Spleen (tissue), 11 donors: Measurements from ENCODE around the gene NLGN4X. TPM values are rescaled to one million over a fixed set of nuclear protein-coding genes. Genes with fewer than 3 reads are reported as not detected.

Experiments used
- DNase-seq: peaks from one replicate; pipeline ENCODE4 v3.0.0-alpha.2; 2020
- H3K27ac ChIP-seq, 8 donors: fragments of 200-600 bp; sonication (generic) in 7 of 8; 1 replicate in 4 of 8; 2 replicates in 4 of 8; pipeline versions ENCODE4 v1.5.0 to v1.8.0; 2016 to 2021; ENCODE audit warnings: inconsistent platforms in 4 of 8, mild to moderate bottlenecking in 4 of 8, moderate library complexity in 1 of 8
- H3K27me3 ChIP-seq, 7 donors: fragments of 200-600 bp; sonication (generic) in 6 of 7; replicated peaks in 1 of 7; 1 replicate in 4 of 7; 2 replicates in 3 of 7; pipeline versions ENCODE4 v1.5.0 to v1.8.0; 2016 to 2021; ENCODE audit warnings: inconsistent platforms in 3 of 7, mild to moderate bottlenecking in 1 of 7
- H3K36me3 ChIP-seq, 6 donors: fragments of 200-600 bp; sonication (generic) in 5 of 6; 1 replicate in 4 of 6; 2 replicates in 2 of 6; pipeline versions ENCODE4 v1.5.0 to v1.8.0; 2016 to 2021; ENCODE audit warnings: inconsistent platforms in 2 of 6
- H3K4me1 ChIP-seq, 6 donors: fragments of 200-600 bp; sonication (generic) in 5 of 6; 1 replicate in 3 of 6; 2 replicates in 3 of 6; pipeline versions ENCODE4 v1.5.0 to v1.8.0; 2016 to 2021; ENCODE audit warnings: inconsistent platforms in 3 of 6
- H3K4me3 ChIP-seq, 8 donors: fragments of 200-600 bp; sonication (generic) in 7 of 8; 1 replicate in 4 of 8; 2 replicates in 4 of 8; pipeline versions ENCODE4 v1.5.0 to v1.8.0; 2016 to 2021; ENCODE audit warnings: inconsistent platforms in 4 of 8, mild to moderate bottlenecking in 4 of 8, moderate library complexity in 2 of 8
- H3K9me3 ChIP-seq, 8 donors: fragments of 200-600 bp; sonication (generic) in 7 of 8; 1 replicate in 4 of 8; 2 replicates in 4 of 8; pipeline versions ENCODE4 v1.5.0 to v1.8.0; 2016 to 2021; ENCODE audit warnings: inconsistent platforms in 4 of 8
- CTCF ChIP-seq, 11 experiments: fragments of 200-600 bp in 7 of 11; fragments of 450-650 bp in 4 of 11; sonication (generic) in 4 of 11; IDR thresholded peaks in 8 of 11; conservative IDR thresholded peaks in 3 of 11; 1 replicate in 7 of 11; 2 replicates in 4 of 11; pipeline versions ENCODE4 v1.4.0 to v1.8.0; 2016 to 2021; ENCODE audit warnings: antibody characterized with exemption in 11 of 11, inconsistent platforms in 4 of 11, mild to moderate bottlenecking in 1 of 11
- POLR2A ChIP-seq, 3 donors: fragments of 450-650 bp; IDR thresholded peaks; one replicate each; pipeline ENCODE4 v1.5.1; 2017; ENCODE audit warnings: antibody characterized with exemption in 3 of 3, mild to moderate bottlenecking in 1 of 3
- POLR2AphosphoS5 ChIP-seq, 3 donors: sonication (generic); formaldehyde crosslinking; IDR thresholded peaks; one replicate each; pipeline ENCODE4 v1.5.1; 2017; ENCODE audit warnings: antibody characterized with exemption in 3 of 3
- WGBS, 5 donors: extraction: QIAGEN DNeasy Blood & Tissue Kit in 3 of 5; methylation state at CpG; one replicate each; pipeline versions ENCODE4 v1.1.5 to v1.1.7; 2013 to 2018; 5-methylcytosine and 5-hydroxymethylcytosine counted together
- intact Hi-C: fragments of 100-400 bp; cut with DNase I; formaldehyde crosslinking; loops from one replicate; pipeline ENCODE4 v1.15.0; 2023; ENCODE audit warnings: low total_unique reads
- polyA plus RNA-seq, 3 donors: library from polyadenylated mRNA; stranded (reverse); fragments of 200-250 nt; gene quantifications; one replicate each; pipeline ENCODE4 v1.2.1, GENCODE V29; 2013
- total RNA-seq, 7 donors: library from RNA; depleted of rRNA in 3 of 7; stranded (reverse); fragments of >200 nt in 3 of 7; fragmentation: NEBNext Ultra II Directional in 4 of 7; extraction: Animal tissue kit (Norgen Biotek cat#: 25700) in 4 of 7; gene quantifications; one replicate each; pipeline versions ENCODE4 v1.1.0 to v1.2.1, GENCODE V29; 2016 to 2021
- donor health status: healthy with polysubstance abuse.
- donor health status: DM: no; HTN: no; CAD: no; lungs with moderate emphysema.
- donor health status: DM: no; HTN: no; CAD: no.
- donor health status: Bipolar disorder and iron deficiency.
- donor health status: healthy.
- donor health status: DM: no; HTN: no; CAD: no.
- donor health status: DM: yes; HTN: yes; CAD: no.

NLGN4X gene
- total and polyA plus RNA-seq, 10 donors, result 0.68 to 16.1 (median 5.6) TPM

- no peaks in the 10 kb centered on the region for H3K36me3 ChIP-seq
- intact Hi-C loops, result no loop called here
- WGBS, 5 donors, result 88 to 92% (median 90%) methylated on average over 5 of the region's 5 CpGs
Observed at GRCh38 chrX:5891378-5891777, 337.3 kb downstream of the NLGN4X start.

DNA sequence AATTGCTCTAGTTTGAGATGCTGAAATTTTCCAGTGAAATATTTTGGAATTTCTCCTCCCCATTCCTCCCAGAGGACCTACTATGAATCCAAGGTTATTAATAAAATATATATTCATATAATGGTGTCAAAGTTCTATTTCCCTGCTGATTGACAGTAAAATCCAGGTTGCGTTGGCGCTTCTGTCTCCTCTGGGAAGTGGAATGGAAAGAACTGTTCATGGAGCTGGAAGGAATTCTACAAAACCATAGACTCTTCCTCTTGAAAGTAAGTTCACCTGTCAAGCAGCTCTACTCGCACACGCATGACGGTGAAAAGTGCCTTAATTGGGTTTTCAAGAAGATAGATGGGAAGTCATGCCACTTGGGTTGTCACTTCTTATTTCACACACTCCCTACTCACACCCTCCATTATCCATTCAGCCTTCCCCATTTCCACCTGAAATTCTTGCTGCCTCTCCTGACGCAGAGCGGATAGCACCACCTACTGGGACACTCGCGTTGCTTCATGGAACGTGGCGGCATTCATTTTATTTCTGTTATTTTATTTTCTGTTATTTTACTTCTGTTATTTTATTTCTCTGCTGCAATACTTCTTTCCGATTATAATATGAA, 351.6 kb downstream of the NLGN4X start:
- H3K27me3 ChIP-seq, result no peaks in the 10 kb centered on the region
- no peaks in the 10 kb centered on the region for H3K4me1 ChIP-seq
- H3K36me3 ChIP-seq, result no peaks in the 10 kb centered on the region
- 32 to 42% (median 36%) methylated on average over 12 of the region's 12 CpGs for WGBS, 5 donors
- H3K9me3 ChIP-seq, result no peaks in the 10 kb centered on the region
- TF ChIP-seq CTCF (IDR thresholded peaks at IDR 0.05 in 8 of 11, conservative IDR thresholded peaks at IDR 0.05 in 3 of 11), result peak in 7 of 11 experiments; percentile 23 to 39 (median 36)
- no peak for TF ChIP-seq POLR2AphosphoS5 (IDR thresholded peaks at IDR 0.05)
- H3K27ac ChIP-seq, result no peak overlapping the region
- H3K4me3 ChIP-seq, result no peak overlapping the region
- no peak for DNase-seq
- intact Hi-C loops, result no loop called here

More at GRCh38 chrX:5891378-5891777, 337.3 kb downstream of the NLGN4X start:
- no peaks in the 10 kb centered on the region for H3K4me1 ChIP-seq
- no peak for DNase-seq
- H3K9me3 ChIP-seq, result no peaks in the 10 kb centered on the region
- TF ChIP-seq CTCF (IDR thresholded peaks at IDR 0.05 in 8 of 11, conservative IDR thresholded peaks at IDR 0.05 in 3 of 11) (no peak), POLR2A (IDR thresholded peaks at IDR 0.05) (no peak), POLR2AphosphoS5 (IDR thresholded peaks at IDR 0.05) (no peak)
- H3K27me3 ChIP-seq, result no peaks in the 10 kb centered on the region
- H3K4me3 ChIP-seq, result no peak overlapping the region
- no peak overlapping the region for H3K27ac ChIP-seq

- 39 to 72% (median 62%) methylated on average over 3 of the region's 3 CpGs for WGBS, 5 donors
- intact Hi-C loops, result no loop called here
- TF ChIP-seq POLR2AphosphoS5 (IDR thresholded peaks at IDR 0.05), result no peak
- TF ChIP-seq CTCF (IDR thresholded peaks at IDR 0.05 in 8 of 11, conservative IDR thresholded peaks at IDR 0.05 in 3 of 11), result no peak
- no peak for TF ChIP-seq POLR2A (IDR thresholded peaks at IDR 0.05)
- DNase-seq, result no peak
- no peak overlapping the region for H3K27ac ChIP-seq
- H3K4me3 ChIP-seq, result no peak overlapping the region
- no peaks in the 10 kb centered on the region for H3K36me3 ChIP-seq
- H3K27me3 ChIP-seq, result no peaks in the 10 kb centered on the region
- H3K9me3 ChIP-seq, result no peaks in the 10 kb centered on the region
- no peaks in the 10 kb centered on the region for H3K4me1 ChIP-seq
Observed at GRCh38 chrX:5870238-5870637, 358.4 kb downstream of the NLGN4X start.

GRCh38 chrX:5869786-5870185, 358.9 kb downstream of the NLGN4X start:
- Histone ChIP-seq H3K27ac (no peak overlapping the region), H3K4me3 (no peak overlapping the region), H3K36me3 (no peaks in the 10 kb centered on the region), H3K4me1 (no peaks in the 10 kb centered on the region), H3K27me3 (no peaks in the 10 kb centered on the region), H3K9me3 (no peaks in the 10 kb centered on the region)
- no peak for DNase-seq
- 80 to 91% (median 88%) methylated on average over 7 of the region's 7 CpGs for WGBS, 5 donors
- TF ChIP-seq POLR2A (IDR thresholded peaks at IDR 0.05) (no peak), CTCF (IDR thresholded peaks at IDR 0.05 in 8 of 11, conservative IDR thresholded peaks at IDR 0.05 in 3 of 11) (no peak)
- intact Hi-C loops, result no loop called here
